ENCODE measurements around the gene CSAG2. TPM values are rescaled to one million over a fixed set of nuclear protein-coding genes. Genes with fewer than 3 reads are reported as not detected.
"Not testable (repeated sequence)": the region's sequence is repeated elsewhere in the genome, so short reads cannot be mapped to it uniquely, and the experiment has no call there.

CSAG2 gene
- polyA plus RNA-seq, 4 donors: not detected

DNA sequence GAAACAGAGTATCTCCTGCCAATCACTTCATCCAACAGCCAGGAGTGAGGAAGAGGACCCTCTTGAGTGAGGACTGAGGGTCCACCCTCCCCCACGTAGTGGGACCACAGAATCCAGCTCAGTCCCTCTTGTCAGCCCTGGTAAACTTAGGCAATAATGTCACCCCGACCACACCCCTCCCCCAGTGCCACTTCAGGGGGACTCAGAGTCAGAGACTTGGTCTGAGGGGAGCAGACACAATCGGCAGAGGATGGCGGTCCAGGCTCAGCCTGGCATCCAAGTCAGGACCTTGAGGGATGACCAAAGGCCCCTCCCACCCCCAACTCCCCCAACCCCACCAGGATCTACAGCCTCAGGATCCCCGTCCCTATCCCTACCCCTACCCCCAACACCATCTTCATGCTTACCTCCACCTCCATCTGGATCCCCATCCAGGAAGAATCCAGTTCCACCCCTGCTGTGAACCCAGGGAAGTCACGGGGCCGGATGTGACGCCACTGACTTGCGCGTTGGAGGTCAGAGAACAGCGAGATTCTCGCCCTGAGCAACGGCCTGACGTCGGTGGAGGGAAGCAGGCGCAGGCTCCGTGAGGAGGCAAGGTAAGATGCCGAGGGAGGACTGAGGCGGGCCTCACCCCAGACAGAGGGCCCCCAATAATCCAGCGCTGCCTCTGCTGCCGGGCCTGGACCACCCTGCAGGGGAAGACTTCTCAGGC is 24.3 kb upstream of the CSAG2 start, which contains the start of the genes CSAG1 and MAGEA12:
CSAG1 (minus strand) TSS at position 461 of the 715 bp plus-strand sequence. CDS start 1,261 bp downstream, outside the sequence.
MAGEA12 (plus strand) TSS at position 497 of the 715 bp plus-strand sequence. CDS start 2,405 bp downstream, outside the sequence.
- no peak for FAIRE-seq
- Histone ChIP-seq H3K36me3 (ENCODE audit: control insufficient read depth in 3 of 3, insufficient read depth in 2 of 3, low read depth in 1 of 3, low read length in 3 of 3) (no peaks in the 10 kb centered on the region), H3K4me3 (ENCODE audit: low read depth in 1 of 3, low read length in 3 of 3) (no peak within 1 kb of the TSS), H3K27me3 (ENCODE audit: control insufficient read depth in 3 of 3, insufficient read depth in 3 of 3, low read length in 3 of 3) (no peaks in the 10 kb centered on the region), H3K4me1 (ENCODE audit: control insufficient read depth in 3 of 3, insufficient read depth in 2 of 3, low read depth in 1 of 3, low read length in 2 of 3) (no peaks in the 10 kb centered on the region), H3K9me3 (ENCODE audit: control insufficient read depth in 2 of 2, insufficient read depth in 1 of 2, low read depth in 1 of 2, low read length in 1 of 2) (no peaks in the 10 kb centered on the region), H3K27ac (ENCODE audit: low read depth in 1 of 3, low read length in 2 of 3) (no peak within 1 kb of the TSS)
- DNase-seq: no peak
- 73 to 88% (median 87%) methylated on average over 7 to 20 of the region's 21 CpGs for WGBS, 3 donors

DNA sequence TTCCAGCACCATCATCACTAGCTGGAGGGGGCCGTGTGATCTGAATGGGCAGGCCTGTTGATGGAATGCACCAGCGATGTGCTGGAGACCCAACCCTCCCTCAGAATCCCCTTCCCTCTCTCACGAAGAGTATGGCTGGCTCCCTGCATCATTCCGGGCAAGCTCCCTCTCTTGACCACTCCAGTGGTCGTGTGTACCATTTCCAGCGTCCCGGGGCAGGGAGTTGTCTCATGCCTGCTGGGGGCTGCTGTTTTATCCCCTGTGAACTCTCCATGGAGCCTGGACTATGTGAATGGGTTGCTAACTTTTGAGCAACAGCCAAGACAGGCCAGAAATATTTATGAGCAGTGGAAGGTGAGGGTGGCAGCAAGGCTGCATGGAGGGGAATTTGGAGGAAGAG is 16.3 kb upstream of the CSAG2 start:
- no peak for FAIRE-seq
- no peaks in the 10 kb centered on the region for H3K9me3 ChIP-seq (ENCODE audit: control insufficient read depth in 2 of 2, insufficient read depth in 1 of 2, low read depth in 1 of 2, low read length in 1 of 2)
- no peaks in the 10 kb centered on the region for H3K36me3 ChIP-seq (ENCODE audit: control insufficient read depth in 3 of 3, insufficient read depth in 2 of 3, low read depth in 1 of 3, low read length in 3 of 3)
- H3K4me1 ChIP-seq (ENCODE audit: control insufficient read depth in 3 of 3, insufficient read depth in 2 of 3, low read depth in 1 of 3, low read length in 2 of 3): no peaks in the 10 kb centered on the region
- 64 to 75% (median 65%) methylated on average over 6 to 7 of the region's 7 CpGs for WGBS, 3 donors
- H3K27me3 ChIP-seq (ENCODE audit: control insufficient read depth in 3 of 3, insufficient read depth in 3 of 3, low read length in 3 of 3): no peaks in the 10 kb centered on the region
- no peak overlapping the region for H3K4me3 ChIP-seq (ENCODE audit: low read depth in 1 of 3, low read length in 3 of 3)
- DNase-seq: no peak
- no peak overlapping the region for H3K27ac ChIP-seq (ENCODE audit: low read depth in 1 of 3, low read length in 2 of 3)

DNA sequence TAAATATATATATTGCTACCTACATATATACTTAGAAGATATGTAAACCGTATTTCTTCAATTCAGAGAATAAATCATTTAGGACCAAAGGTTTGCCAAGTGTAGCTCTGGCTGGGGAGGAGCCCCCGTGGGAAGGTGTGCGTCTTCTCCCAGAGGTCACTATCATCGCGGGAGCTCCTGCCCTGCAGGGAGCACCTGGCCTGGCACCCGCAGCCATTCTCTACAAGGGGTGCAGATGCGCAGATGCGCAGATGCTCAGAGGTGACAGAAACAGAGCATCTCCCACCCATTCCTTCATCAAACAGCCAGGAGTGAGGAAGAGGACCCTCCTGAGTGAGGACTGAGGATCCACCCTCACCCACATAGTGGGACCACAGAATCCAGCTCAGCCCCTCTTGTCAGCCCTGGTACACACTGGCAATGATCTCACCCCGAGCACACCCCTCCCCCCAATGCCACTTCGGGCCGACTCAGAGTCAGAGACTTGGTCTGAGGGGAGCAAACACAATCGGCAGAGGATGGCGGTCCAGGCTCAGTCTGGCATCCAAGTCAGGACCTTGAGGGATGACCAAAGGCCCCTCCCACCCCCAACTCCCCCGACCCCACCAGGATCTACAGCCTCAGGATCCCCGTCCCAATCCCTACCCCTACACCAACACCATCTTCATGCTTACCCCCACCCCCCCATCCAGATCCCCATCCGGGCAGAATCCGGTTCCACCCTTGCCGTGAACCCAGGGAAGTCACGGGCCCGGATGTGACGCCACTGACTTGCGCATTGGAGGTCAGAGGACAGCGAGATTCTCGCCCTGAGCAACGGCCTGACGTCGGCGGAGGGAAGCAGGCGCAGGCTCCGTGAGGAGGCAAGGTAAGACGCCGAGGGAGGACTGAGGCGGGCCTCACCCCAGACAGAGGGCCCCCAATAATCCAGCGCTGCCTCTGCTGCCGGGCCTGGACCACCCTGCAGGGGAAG is 5.0 kb upstream of the CSAG2 start, which contains the start of gene MAGEA2B:
MAGEA2B (plus strand) TSS at position 814 of the 973 bp plus-strand sequence. CDS start 2,479 bp downstream, outside the sequence.
- FAIRE-seq; H3K9me3 ChIP-seq (ENCODE audit: control insufficient read depth in 2 of 2, insufficient read depth in 1 of 2, low read depth in 1 of 2, low read length in 1 of 2); H3K36me3 ChIP-seq (ENCODE audit: control insufficient read depth in 3 of 3, insufficient read depth in 2 of 3, low read depth in 1 of 3, low read length in 3 of 3); H3K4me3 ChIP-seq (ENCODE audit: low read depth in 1 of 3, low read length in 3 of 3); H3K4me1 ChIP-seq (ENCODE audit: control insufficient read depth in 3 of 3, insufficient read depth in 2 of 3, low read depth in 1 of 3, low read length in 2 of 3); DNase-seq; H3K27me3 ChIP-seq (ENCODE audit: control insufficient read depth in 3 of 3, insufficient read depth in 3 of 3, low read length in 3 of 3); H3K27ac ChIP-seq (ENCODE audit: low read depth in 1 of 3, low read length in 2 of 3): not testable (repeated sequence)
- WGBS, 3 donors: no CpG with 5 or more reads among the region's 35 CpGs

DNA sequence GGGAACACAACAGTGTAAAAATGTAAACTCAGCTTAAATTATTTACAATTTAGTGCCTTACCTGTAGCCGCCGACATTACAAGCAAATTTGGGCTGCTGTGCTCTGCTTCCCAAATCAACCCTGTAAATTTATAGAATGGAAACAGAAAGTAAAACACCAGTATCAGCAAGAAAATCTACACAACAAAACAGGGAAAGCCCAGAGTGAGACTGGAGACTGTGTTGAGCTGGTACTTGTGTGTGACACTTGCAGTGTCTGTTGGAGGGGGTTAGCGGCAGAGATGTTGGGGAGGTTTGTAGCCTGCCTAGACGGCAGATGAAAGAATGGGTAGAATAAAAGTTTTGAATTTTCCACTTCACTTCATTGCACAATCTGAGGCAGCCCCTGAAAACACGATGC is 4.1 kb upstream of the CSAG2 start:
- not testable (repeated sequence) for H3K4me3 ChIP-seq (ENCODE audit: low read depth in 1 of 3, low read length in 3 of 3); DNase-seq; H3K9me3 ChIP-seq (ENCODE audit: control insufficient read depth in 2 of 2, insufficient read depth in 1 of 2, low read depth in 1 of 2, low read length in 1 of 2); H3K27me3 ChIP-seq (ENCODE audit: control insufficient read depth in 3 of 3, insufficient read depth in 3 of 3, low read length in 3 of 3); H3K4me1 ChIP-seq (ENCODE audit: control insufficient read depth in 3 of 3, insufficient read depth in 2 of 3, low read depth in 1 of 3, low read length in 2 of 3); H3K36me3 ChIP-seq (ENCODE audit: control insufficient read depth in 3 of 3, insufficient read depth in 2 of 3, low read depth in 1 of 3, low read length in 3 of 3); H3K27ac ChIP-seq (ENCODE audit: low read depth in 1 of 3, low read length in 2 of 3)
- no CpG with 5 or more reads among the region's 5 CpGs for WGBS, 3 donors
- FAIRE-seq: peak; percentile 62

DNA sequence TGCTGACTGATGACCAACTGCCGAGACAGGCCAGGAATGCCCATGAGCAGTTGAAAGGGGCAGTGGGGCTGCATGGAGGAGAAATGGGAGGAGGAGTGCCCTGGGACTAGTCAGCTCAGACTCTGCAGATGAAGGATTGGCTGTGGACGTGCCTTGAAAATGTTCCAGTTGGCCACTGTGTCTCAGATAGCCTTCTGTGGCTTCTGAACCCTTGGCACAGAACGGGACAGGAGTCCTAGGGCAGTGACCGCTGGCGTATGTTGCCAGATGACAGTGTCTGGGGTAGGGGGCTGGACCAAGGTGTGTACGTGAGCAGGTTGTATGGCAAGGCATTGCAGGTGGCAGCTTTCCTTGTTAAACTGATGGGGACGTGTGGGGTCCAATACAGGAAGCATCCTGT is 2.6 kb downstream of the CSAG2 start:
- H3K9me3 ChIP-seq (ENCODE audit: control insufficient read depth in 2 of 2, insufficient read depth in 1 of 2, low read depth in 1 of 2, low read length in 1 of 2); H3K4me1 ChIP-seq (ENCODE audit: control insufficient read depth in 3 of 3, insufficient read depth in 2 of 3, low read depth in 1 of 3, low read length in 2 of 3); H3K27ac ChIP-seq (ENCODE audit: low read depth in 1 of 3, low read length in 2 of 3); H3K27me3 ChIP-seq (ENCODE audit: control insufficient read depth in 3 of 3, insufficient read depth in 3 of 3, low read length in 3 of 3); H3K36me3 ChIP-seq (ENCODE audit: control insufficient read depth in 3 of 3, insufficient read depth in 2 of 3, low read depth in 1 of 3, low read length in 3 of 3); H3K4me3 ChIP-seq (ENCODE audit: low read depth in 1 of 3, low read length in 3 of 3); DNase-seq; FAIRE-seq: not testable (repeated sequence)
- WGBS, 3 donors: 81 to 89% (median 84%) methylated on average over 2 to 4 of the region's 7 CpGs

DNA sequence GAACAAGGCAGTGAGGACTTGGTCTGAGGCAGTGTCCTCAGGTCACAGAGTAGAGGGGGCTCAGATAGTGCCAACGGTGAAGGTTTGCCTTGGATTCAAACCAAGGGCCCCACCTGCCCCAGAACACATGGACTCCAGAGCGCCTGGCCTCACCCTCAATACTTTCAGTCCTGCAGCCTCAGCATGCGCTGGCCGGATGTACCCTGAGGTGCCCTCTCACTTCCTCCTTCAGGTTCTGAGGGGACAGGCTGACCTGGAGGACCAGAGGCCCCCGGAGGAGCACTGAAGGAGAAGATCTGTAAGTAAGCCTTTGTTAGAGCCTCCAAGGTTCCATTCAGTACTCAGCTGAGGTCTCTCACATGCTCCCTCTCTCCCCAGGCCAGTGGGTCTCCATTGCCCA is 8.7 kb downstream of the CSAG2 start:
- H3K4me3 ChIP-seq (ENCODE audit: low read depth in 1 of 3, low read length in 3 of 3); H3K27ac ChIP-seq (ENCODE audit: low read depth in 1 of 3, low read length in 2 of 3); FAIRE-seq; DNase-seq; H3K4me1 ChIP-seq (ENCODE audit: control insufficient read depth in 3 of 3, insufficient read depth in 2 of 3, low read depth in 1 of 3, low read length in 2 of 3); H3K9me3 ChIP-seq (ENCODE audit: control insufficient read depth in 2 of 2, insufficient read depth in 1 of 2, low read depth in 1 of 2, low read length in 1 of 2); H3K36me3 ChIP-seq (ENCODE audit: control insufficient read depth in 3 of 3, insufficient read depth in 2 of 3, low read depth in 1 of 3, low read length in 3 of 3); H3K27me3 ChIP-seq (ENCODE audit: control insufficient read depth in 3 of 3, insufficient read depth in 3 of 3, low read length in 3 of 3): not testable (repeated sequence)
- 73 to 97% (median 95%) methylated on average over 4 of the region's 5 CpGs for WGBS, 3 donors

DNA sequence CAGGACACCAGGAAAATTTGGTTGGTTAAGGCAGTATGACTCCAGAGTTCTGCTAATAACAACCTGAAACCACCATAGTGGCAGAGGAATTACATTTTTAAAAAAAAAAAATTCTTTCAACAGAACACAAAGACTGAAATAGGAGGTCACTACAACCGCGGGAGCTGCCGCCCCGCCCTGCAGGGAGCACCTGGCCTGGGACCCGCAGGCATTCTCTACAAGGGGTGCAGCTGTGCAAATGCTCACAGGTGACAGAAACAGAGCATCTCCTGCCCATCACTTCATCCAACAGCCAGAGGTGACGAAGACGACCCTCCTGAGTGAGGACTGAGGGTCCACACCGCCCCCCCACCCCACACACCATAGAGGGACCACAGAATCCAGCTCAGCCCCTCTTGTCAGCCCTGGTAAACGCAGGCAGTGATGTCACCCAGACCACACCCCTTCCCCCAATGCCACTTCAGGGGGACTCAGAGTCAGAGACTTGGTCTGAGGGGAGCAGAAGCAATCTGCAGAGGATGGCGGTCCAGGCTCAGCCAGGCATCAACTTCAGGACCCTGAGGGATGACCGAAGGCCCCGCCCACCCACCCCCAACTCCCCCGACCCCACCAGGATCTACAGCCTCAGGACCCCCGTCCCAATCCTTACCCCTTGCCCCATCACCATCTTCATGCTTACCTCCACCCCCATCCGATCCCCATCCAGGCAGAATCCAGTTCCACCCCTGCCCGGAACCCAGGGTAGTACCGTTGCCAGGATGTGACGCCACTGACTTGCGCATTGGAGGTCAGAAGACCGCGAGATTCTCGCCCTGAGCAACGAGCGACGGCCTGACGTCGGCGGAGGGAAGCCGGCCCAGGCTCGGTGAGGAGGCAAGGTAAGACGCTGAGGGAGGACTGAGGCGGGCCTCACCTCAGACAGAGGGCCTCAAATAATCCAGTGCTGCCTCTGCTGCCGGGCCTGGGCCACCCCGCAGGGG is 10.8 kb downstream of the CSAG2 start, which contains the start of gene MAGEA3:
MAGEA3 (plus strand) TSS at position 843 of the 980 bp plus-strand sequence. CDS start 2,039 bp downstream, outside the sequence.
- H3K4me1 ChIP-seq (ENCODE audit: control insufficient read depth in 3 of 3, insufficient read depth in 2 of 3, low read depth in 1 of 3, low read length in 2 of 3); FAIRE-seq; H3K36me3 ChIP-seq (ENCODE audit: control insufficient read depth in 3 of 3, insufficient read depth in 2 of 3, low read depth in 1 of 3, low read length in 3 of 3): not testable (repeated sequence)

More for the DNA sequence above, 10.8 kb downstream of the CSAG2 start, which contains the start of gene MAGEA3:
- not testable (repeated sequence) for H3K9me3 ChIP-seq (ENCODE audit: control insufficient read depth in 2 of 2, insufficient read depth in 1 of 2, low read depth in 1 of 2, low read length in 1 of 2); H3K4me3 ChIP-seq (ENCODE audit: low read depth in 1 of 3, low read length in 3 of 3); H3K27me3 ChIP-seq (ENCODE audit: control insufficient read depth in 3 of 3, insufficient read depth in 3 of 3, low read length in 3 of 3); H3K27ac ChIP-seq (ENCODE audit: low read depth in 1 of 3, low read length in 2 of 3); DNase-seq
- 78 to 90% (median 89%) methylated on average over 2 to 7 of the region's 34 CpGs for WGBS, 3 donors
